Prostate gland (tissue), 2 donors: ENCODE measurements around the gene ZMIZ1.

Source experiments
- POLR2A ChIP-seq: fragments of 450-650 bp; IDR thresholded peaks from one replicate; pipeline ENCODE4 v1.6.1; 2016; ENCODE audit warnings: antibody characterized with exemption, mild to moderate bottlenecking
- POLR2AphosphoS5 ChIP-seq: sonication (generic); formaldehyde crosslinking; IDR thresholded peaks from one replicate; pipeline ENCODE4 v1.6.1; 2017; ENCODE audit warnings: antibody characterized with exemption
- TF ChIP-seq, protein P1 (sequence below), 4 experiments: fragments of 200-600 bp in 2 of 4; fragments of 450-650 bp in 2 of 4; sonication (generic) in 2 of 4; IDR thresholded peaks; 1 replicate in 3 of 4; 2 replicates in 1 of 4; pipeline ENCODE4 v1.5.1; 2016 to 2019; ENCODE audit warnings: antibody characterized with exemption in 4 of 4, mild to moderate bottlenecking in 2 of 4, moderate library complexity in 2 of 4

DNA sequence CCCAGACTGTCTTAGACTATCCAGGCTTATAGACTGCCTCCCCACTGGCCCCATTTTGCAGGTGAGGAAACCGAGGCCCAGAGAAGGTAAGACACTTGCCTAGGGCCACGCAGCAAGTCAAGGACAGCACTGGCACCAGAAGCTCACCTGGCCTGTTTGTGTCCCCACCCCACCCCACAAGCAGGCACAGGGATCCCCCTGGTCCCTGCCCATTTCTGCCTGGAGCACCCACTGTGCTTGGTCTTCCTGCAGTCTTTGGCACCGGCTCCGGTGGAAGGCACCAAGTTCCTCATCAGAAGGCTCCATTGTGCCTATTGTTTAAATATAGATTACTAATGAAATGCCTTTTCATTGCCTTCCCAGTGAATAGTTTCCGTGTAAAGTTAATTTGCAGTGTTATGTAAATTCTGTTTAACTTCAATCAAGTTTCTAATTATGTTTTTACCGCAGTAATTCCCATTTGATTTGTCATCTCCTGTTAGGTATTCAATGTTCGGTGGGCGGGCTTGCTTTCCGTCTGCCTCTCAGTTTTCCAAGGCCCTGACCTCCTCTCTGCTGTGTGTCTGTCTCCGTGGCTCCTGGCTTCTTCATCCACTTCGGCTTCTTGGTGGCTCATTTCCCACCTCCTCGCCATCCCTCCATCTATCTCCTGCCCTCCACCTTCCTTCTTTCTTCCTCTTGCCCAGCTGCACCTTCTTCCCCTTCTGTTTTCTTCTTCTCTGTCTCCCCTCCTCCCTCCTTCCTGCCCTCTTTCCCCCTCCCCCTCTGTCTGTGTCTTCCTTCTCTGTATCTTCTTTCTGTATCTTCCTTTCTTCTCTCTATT lies 75.8 kb downstream of the ZMIZ1 start:
- TF ChIP-seq, protein P1, sequence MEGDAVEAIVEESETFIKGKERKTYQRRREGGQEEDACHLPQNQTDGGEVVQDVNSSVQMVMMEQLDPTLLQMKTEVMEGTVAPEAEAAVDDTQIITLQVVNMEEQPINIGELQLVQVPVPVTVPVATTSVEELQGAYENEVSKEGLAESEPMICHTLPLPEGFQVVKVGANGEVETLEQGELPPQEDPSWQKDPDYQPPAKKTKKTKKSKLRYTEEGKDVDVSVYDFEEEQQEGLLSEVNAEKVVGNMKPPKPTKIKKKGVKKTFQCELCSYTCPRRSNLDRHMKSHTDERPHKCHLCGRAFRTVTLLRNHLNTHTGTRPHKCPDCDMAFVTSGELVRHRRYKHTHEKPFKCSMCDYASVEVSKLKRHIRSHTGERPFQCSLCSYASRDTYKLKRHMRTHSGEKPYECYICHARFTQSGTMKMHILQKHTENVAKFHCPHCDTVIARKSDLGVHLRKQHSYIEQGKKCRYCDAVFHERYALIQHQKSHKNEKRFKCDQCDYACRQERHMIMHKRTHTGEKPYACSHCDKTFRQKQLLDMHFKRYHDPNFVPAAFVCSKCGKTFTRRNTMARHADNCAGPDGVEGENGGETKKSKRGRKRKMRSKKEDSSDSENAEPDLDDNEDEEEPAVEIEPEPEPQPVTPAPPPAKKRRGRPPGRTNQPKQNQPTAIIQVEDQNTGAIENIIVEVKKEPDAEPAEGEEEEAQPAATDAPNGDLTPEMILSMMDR (IDR thresholded peaks at IDR 0.05) = no peak
- TF ChIP-seq POLR2AphosphoS5 (no peak), POLR2A (no peak)
